Ovary (tissue), 9 donors: Measurements from ENCODE around the gene ARFGEF3. TPM values are rescaled to one million over a fixed set of nuclear protein-coding genes. Genes with fewer than 3 reads are reported as not detected.

Source experiments
- DNase-seq, 5 donors: peaks; one replicate each; pipeline ENCODE4 v3.0.0-alpha.2; 2019 to 2020
- H3K27ac ChIP-seq, 2 donors: fragments of 200-600 bp; one replicate each; pipeline versions ENCODE4 v1.5.1 to v1.8.0; 2019 to 2022
- H3K27me3 ChIP-seq: fragments of 200-600 bp; one replicate; pipeline ENCODE4 v1.8.0; 2022
- H3K36me3 ChIP-seq: fragments of 200-600 bp; sonication (generic); one replicate; pipeline ENCODE4 v1.5.1; 2019
- H3K4me1 ChIP-seq: one replicate; pipeline ENCODE4 v1.8.1; 2013; ENCODE audit warnings: mild to moderate bottlenecking, moderate library complexity; ENCODE audit not compliant: insufficient read depth
- H3K4me3 ChIP-seq: fragments of 200-600 bp; sonication (generic); one replicate; pipeline ENCODE4 v1.5.1; 2017
- H3K9me3 ChIP-seq, 2 donors: fragments of 200-600 bp in 1 of 2; sonication (generic) in 1 of 2; one replicate each; pipeline versions ENCODE4 v1.5.1 to v1.8.1; 2013 to 2019; ENCODE audit warnings: mild to moderate bottlenecking in 1 of 2, moderate library complexity in 1 of 2
- EP300 ChIP-seq: sonication (generic); formaldehyde crosslinking; IDR thresholded peaks from one replicate; pipeline ENCODE4 v1.6.1; 2017; ENCODE audit warnings: antibody characterized with exemption
- POLR2A ChIP-seq: fragments of 450-650 bp; IDR thresholded peaks from one replicate; pipeline ENCODE4 v1.6.1; 2017; ENCODE audit warnings: antibody characterized with exemption, mild to moderate bottlenecking, moderate library complexity
- WGBS, 3 donors: extraction: QIAGEN DNeasy Blood & Tissue Kit in 1 of 3; methylation state at CpG; one replicate each; pipeline versions ENCODE4 v1.1.5 to v1.1.7; 2013 to 2017; 5-methylcytosine and 5-hydroxymethylcytosine counted together
- intact Hi-C, 4 donors: fragments of 100-400 bp; cut with DNase I; formaldehyde crosslinking; loops; one replicate each; pipeline versions ENCODE4 v1.11.0 to v1.15.1; 2022 to 2023
- polyA plus RNA-seq, 2 donors: library from polyadenylated mRNA; stranded (reverse); fragments of 200-250 nt in 1 of 2; fragments of 350-450 nt in 1 of 2; fragmentation: Illumina TruSeq in 1 of 2; extraction: RNeasy Lipid Tissue Mini Kit (QIAGEN cat#74804) in 1 of 2; gene quantifications; one replicate each; pipeline ENCODE4 v1.2.3, GENCODE V29; 2013 to 2014
- total RNA-seq, 7 donors: library from RNA; depleted of rRNA in 2 of 7; stranded (reverse); fragments of >200 nt in 2 of 7; fragmentation: NEBNext Ultra II Directional in 3 of 7; extraction: Animal tissue kit (Norgen Biotek cat#: 25700) in 3 of 7; gene quantifications; one replicate each; pipeline versions ENCODE4 v1.1.0 to v1.2.4, GENCODE V29; 2016 to 2023
- TF ChIP-seq, protein P1 (sequence below), 3 donors: fragments of 450-650 bp in 2 of 3; fragments of 200-600 bp in 1 of 3; IDR thresholded peaks; one replicate each; pipeline versions ENCODE4 v1.5.1 to v1.8.0; 2016 to 2022; ENCODE audit warnings: antibody characterized with exemption in 3 of 3, mild to moderate bottlenecking in 1 of 3
- donor health status: DM: no; HTN: no; CAD: no; lungs with moderate emphysema.
- donor health status: DM: no; HTN: no; CAD: no.
- donor health status: Bipolar disorder and iron deficiency.
- donor health status: DM: yes; HTN: yes; CAD: no.
- donor health status: DM: no; HTN: no; CAD: no.
- donor health status: DM: yes; HTN: yes; CAD: no.

The ARFGEF3 gene
- total and polyA plus RNA-seq, 9 donors, result 0.15 to 6.1 (median 0.72) TPM

DNA sequence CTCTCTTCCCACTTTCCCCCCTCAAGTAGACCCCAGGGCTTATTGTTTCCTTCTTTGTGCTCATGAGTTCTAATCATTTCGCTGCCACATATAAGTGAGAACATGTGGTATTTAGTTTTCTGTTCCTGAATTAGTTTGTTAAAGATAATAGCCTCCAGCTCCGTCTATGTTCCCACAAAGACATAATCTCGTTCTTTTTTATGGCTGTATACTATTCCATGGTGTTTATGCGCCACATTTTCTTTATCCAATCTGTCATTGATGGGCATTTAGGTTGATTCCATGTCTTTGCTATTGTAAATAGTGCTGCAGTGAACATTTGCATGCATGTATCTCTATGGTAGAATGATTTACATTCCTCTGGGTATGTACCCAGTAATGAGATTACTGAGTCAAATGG lies 37.6 kb upstream of the ARFGEF3 start:
- Histone ChIP-seq H3K36me3 (no peaks in the 10 kb centered on the region), H3K4me1 (no peaks in the 10 kb centered on the region), H3K27ac (no peak overlapping the region), H3K27me3 (no peaks in the 10 kb centered on the region), H3K9me3 (no peaks in the 10 kb centered on the region), H3K4me3 (no peak overlapping the region)
- 78 to 87% (median 80%) methylated on average over 4 of the region's 4 CpGs for WGBS, 3 donors
- DNase-seq, result no peak
- intact Hi-C loops, result loop anchor here in 1 of 4 donors (10.0 kb wide), 1 partner anchor 1171 kb away; the partner anchor contains the start of gene TXLNB
- TF ChIP-seq, protein P1, sequence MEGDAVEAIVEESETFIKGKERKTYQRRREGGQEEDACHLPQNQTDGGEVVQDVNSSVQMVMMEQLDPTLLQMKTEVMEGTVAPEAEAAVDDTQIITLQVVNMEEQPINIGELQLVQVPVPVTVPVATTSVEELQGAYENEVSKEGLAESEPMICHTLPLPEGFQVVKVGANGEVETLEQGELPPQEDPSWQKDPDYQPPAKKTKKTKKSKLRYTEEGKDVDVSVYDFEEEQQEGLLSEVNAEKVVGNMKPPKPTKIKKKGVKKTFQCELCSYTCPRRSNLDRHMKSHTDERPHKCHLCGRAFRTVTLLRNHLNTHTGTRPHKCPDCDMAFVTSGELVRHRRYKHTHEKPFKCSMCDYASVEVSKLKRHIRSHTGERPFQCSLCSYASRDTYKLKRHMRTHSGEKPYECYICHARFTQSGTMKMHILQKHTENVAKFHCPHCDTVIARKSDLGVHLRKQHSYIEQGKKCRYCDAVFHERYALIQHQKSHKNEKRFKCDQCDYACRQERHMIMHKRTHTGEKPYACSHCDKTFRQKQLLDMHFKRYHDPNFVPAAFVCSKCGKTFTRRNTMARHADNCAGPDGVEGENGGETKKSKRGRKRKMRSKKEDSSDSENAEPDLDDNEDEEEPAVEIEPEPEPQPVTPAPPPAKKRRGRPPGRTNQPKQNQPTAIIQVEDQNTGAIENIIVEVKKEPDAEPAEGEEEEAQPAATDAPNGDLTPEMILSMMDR (IDR thresholded peaks at IDR 0.05), result no peak
- TF ChIP-seq EP300 (no peak), POLR2A (no peak)

DNA sequence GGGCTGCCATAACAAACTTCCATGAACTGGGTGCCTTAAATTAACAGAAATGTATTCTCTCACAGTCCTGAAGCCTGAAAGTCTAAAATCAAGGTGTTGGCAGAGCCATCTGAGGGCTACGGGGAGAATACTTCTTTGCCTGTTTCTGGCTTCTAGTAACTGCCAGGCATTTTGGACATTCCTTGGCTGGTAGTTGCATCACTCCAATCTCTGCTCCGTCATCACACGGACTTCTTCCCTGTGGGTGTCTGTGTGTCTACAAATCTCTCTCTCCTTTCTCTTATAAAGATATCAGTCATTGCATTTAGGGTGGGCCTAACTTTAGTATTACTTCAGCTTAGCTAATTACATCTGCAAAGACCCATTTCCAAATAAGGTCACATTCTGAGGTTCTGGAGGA lies 33.6 kb upstream of the ARFGEF3 start:
- DNase-seq, result no peak
- whole genome bisulfite sequencing, 3 donors, result 78 to 87% (median 80%) methylated on average over 3 of the region's 3 CpGs
- TF ChIP-seq, protein P1 (IDR thresholded peaks at IDR 0.05), result no peak
- no peak for TF ChIP-seq POLR2A
- no peak for TF ChIP-seq EP300
- Histone ChIP-seq H3K4me1 (no peaks in the 10 kb centered on the region), H3K9me3 (no peaks in the 10 kb centered on the region), H3K36me3 (no peaks in the 10 kb centered on the region), H3K27me3 (no peaks in the 10 kb centered on the region), H3K27ac (no peak overlapping the region), H3K4me3 (no peak overlapping the region)
- intact Hi-C loops, result loop anchor here in 1 of 4 donors (5.0 to 10.0 kb wide), 2 partner anchors 634 to 1167 kb away; partner anchors contain the start of gene TXLNB

DNA sequence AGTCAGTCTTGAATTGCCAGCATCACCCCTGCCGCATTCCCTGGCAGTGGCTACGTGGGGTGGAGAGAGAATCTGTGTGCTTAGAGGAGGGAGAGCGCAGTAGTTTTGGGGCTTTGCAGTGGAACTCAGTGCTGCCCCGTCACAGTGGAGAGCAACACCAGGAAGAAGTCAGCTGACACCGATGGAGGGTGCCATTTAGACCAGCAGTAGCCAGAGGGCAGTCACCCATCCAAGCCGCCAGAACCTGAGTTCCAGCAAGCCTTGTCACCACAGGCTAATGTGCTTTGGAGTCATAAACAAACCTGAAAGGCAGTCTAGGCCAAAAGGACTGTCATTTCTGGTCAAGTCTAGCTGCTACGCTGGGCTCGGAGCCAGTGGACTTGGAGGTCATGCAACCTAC lies 32.5 kb upstream of the ARFGEF3 start:
- intact Hi-C loops, result loop anchor here in 1 of 4 donors (5.0 to 10.0 kb wide), 2 partner anchors 633 to 1166 kb away; partner anchors contain the start of gene TXLNB
- Histone ChIP-seq H3K27me3 (no peaks in the 10 kb centered on the region), H3K36me3 (no peaks in the 10 kb centered on the region), H3K27ac (no peak overlapping the region), H3K4me3 (no peak overlapping the region), H3K4me1 (no peaks in the 10 kb centered on the region), H3K9me3 (no peaks in the 10 kb centered on the region)
- DNase-seq, result no peak
- TF ChIP-seq POLR2A (no peak), EP300 (no peak)
- TF ChIP-seq, protein P1 (IDR thresholded peaks at IDR 0.05), result no peak
- 82 to 93% (median 91%) methylated on average over 8 of the region's 8 CpGs for WGBS, 3 donors

DNA sequence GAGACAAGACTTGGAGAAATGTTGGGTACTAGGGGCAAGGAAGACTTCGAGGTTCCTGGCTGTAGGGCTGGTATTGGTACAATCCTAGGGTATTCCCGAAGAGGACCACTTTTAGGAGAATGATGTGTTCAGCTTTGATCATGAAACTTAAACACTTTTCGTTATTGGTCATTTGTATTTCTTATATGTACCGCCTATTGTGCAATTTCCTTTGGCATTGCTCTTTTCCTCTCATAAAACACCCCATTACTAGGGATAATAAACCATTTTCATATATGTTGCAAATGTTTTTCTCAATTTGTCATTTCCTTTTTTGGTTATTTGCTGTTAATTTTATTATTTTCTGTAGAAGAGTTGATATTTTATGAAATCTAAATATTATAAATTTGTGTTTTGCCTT lies 18.9 kb upstream of the ARFGEF3 start:
- Histone ChIP-seq H3K27me3 (no peaks in the 10 kb centered on the region), H3K36me3 (no peaks in the 10 kb centered on the region), H3K27ac (no peak overlapping the region), H3K4me3 (no peak overlapping the region), H3K9me3 (no peaks in the 10 kb centered on the region), H3K4me1 (no peaks in the 10 kb centered on the region)
- intact Hi-C loops, result no loop called here
- TF ChIP-seq EP300 (no peak), POLR2A (no peak)
- TF ChIP-seq, protein P1 (IDR thresholded peaks at IDR 0.05), result no peak
- no peak for DNase-seq
- WGBS, 3 donors, result 76 to 84% (median 76%) methylated on average over 4 of the region's 4 CpGs
